ENCODE data around the gene PPIG.
"Not testable (repeated sequence)": the region's sequence is repeated elsewhere in the genome, so short reads cannot be mapped to it uniquely, and the experiment has no call there.

Gene PPIG

GRCh38 chr2:169673106-169673505, 89.0 kb downstream of the PPIG start:
- FAIRE-seq, result no peak
- no peak for DNase-seq (ENCODE audit: insufficient read length, low spot score)
- no peak for TF ChIP-seq CTCF (IDR thresholded peaks at IDR 0.05; ENCODE audit: insufficient read depth, missing control alignments)

GRCh38 chr2:169673921-169674320, 89.8 kb downstream of the PPIG start:
- no peak for TF ChIP-seq CTCF (IDR thresholded peaks at IDR 0.05; ENCODE audit: insufficient read depth, missing control alignments)
- DNase-seq (ENCODE audit: insufficient read length, low spot score), result no peak
- no peak for FAIRE-seq

GRCh38 chr2:169676357-169676756, 92.2 kb downstream of the PPIG start:
- FAIRE-seq, result no peak
- TF ChIP-seq CTCF (IDR thresholded peaks at IDR 0.05; ENCODE audit: insufficient read depth, missing control alignments), result no peak
- no peak for DNase-seq (ENCODE audit: insufficient read length, low spot score)

- DNase-seq (ENCODE audit: insufficient read length, low spot score) (no peak), FAIRE-seq (no peak)
- no peak for TF ChIP-seq CTCF (IDR thresholded peaks at IDR 0.05; ENCODE audit: insufficient read depth, missing control alignments)
Measured at GRCh38 chr2:169676850-169677249, 92.7 kb downstream of the PPIG start.

- TF ChIP-seq CTCF (IDR thresholded peaks at IDR 0.05; ENCODE audit: insufficient read depth, missing control alignments), result no peak
- FAIRE-seq (no peak), DNase-seq (ENCODE audit: insufficient read length, low spot score) (no peak)
Measured at GRCh38 chr2:169683054-169683424, 98.9 kb downstream of the PPIG start.

GRCh38 chr2:169683425-169684134, 99.4 kb downstream of the PPIG start:
- no peak for TF ChIP-seq CTCF (IDR thresholded peaks at IDR 0.05; ENCODE audit: insufficient read depth, missing control alignments)
- DNase-seq (ENCODE audit: insufficient read length, low spot score) (no peak), FAIRE-seq (no peak)

- DNase-seq (ENCODE audit: insufficient read length, low spot score) (no peak), FAIRE-seq (no peak)
- no peak for TF ChIP-seq CTCF (IDR thresholded peaks at IDR 0.05; ENCODE audit: insufficient read depth, missing control alignments)
Measured at GRCh38 chr2:169684135-169684565, 100.0 kb downstream of the PPIG start.

GRCh38 chr2:169684712-169685111, 100.6 kb downstream of the PPIG start:
- not testable (repeated sequence) for DNase-seq (ENCODE audit: insufficient read length, low spot score); FAIRE-seq

GRCh38 chr2:169686825-169687224, 102.7 kb downstream of the PPIG start:
- not testable (repeated sequence) for DNase-seq (ENCODE audit: insufficient read length, low spot score); FAIRE-seq

- FAIRE-seq; DNase-seq (ENCODE audit: insufficient read length, low spot score): not testable (repeated sequence)
Measured at GRCh38 chr2:169687943-169688342, 103.8 kb downstream of the PPIG start.

Data from D721Med (cell line).